ENCODE results near the gene HYLS1. TPM values are rescaled to one million over a fixed set of nuclear protein-coding genes. Genes with fewer than 3 reads are reported as not detected.
A peak's percentile ranks its signal among the peaks of the same experiment; 100 is the strongest.

HYLS1 gene
- total and polyA plus RNA-seq, 9 donors, result 5.0 to 7.4 (median 5.8) TPM

DNA sequence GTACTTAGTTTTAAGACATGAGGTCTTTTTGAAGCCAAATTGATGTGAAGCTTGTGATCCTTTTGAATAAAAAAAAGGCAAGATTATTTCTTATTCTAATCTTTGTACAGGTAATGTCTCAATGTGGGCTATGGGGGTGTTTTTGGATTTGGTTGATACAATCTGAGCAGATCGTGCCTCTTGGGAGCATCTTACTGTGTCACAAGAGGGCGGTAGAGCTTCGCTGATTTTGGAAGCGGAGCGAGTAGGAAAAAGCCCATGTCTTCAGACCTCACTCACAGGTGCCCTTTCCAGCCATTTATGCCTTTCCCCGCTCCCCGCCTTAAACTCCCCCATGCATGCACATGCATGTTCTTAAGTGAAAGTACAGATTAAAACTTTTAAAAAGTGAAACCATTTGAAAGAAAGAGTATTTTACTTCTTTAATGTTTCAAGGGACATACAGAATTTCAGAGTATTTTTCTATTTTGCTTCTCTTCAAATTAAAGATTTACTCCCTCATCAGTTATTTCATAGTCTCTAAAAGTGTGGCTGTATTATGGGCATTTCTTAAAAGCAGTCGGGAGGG is 35.6 kb downstream of the HYLS1 start:
- H3K9me3 ChIP-seq (replicated peaks; ENCODE audit: control insufficient read depth, low read depth, low read length), result no peaks in the 10 kb centered on the region
- peak; percentile 89 for DNase-seq
- H3K4me3 ChIP-seq (ENCODE audit: low read length), result no peak overlapping the region
- H3K4me1 ChIP-seq (ENCODE audit: control insufficient read depth, insufficient read depth, low read length), result no peaks in the 10 kb centered on the region
- peaks cover 3% of the 10 kb centered on the region for H3K27me3 ChIP-seq (ENCODE audit: control insufficient read depth, insufficient read depth, low read length)
- H3K27ac ChIP-seq (ENCODE audit: low read length), result no peak overlapping the region
- H3K36me3 ChIP-seq (ENCODE audit: control insufficient read depth, insufficient read depth, low read length), result no peaks in the 10 kb centered on the region
- WGBS (ENCODE audit: insufficient coverage), result 0% methylated on average over 4 of the region's 8 CpGs

GRCh38 chr11:125923633-125924032 is 36.2 kb downstream of the HYLS1 start:
- no peak for DNase-seq
- H3K9me3 ChIP-seq (replicated peaks; ENCODE audit: control insufficient read depth, low read depth, low read length), result no peaks in the 10 kb centered on the region
- H3K27me3 ChIP-seq (ENCODE audit: control insufficient read depth, insufficient read depth, low read length), result no peaks in the 10 kb centered on the region
- H3K27ac ChIP-seq (ENCODE audit: low read length), result no peak overlapping the region
- WGBS (ENCODE audit: insufficient coverage), result 81% methylated on average over 7 of the region's 8 CpGs
- no peaks in the 10 kb centered on the region for H3K4me1 ChIP-seq (ENCODE audit: control insufficient read depth, insufficient read depth, low read length)
- no peaks in the 10 kb centered on the region for H3K36me3 ChIP-seq (ENCODE audit: control insufficient read depth, insufficient read depth, low read length)
- H3K4me3 ChIP-seq (ENCODE audit: low read length), result no peak overlapping the region

DNA sequence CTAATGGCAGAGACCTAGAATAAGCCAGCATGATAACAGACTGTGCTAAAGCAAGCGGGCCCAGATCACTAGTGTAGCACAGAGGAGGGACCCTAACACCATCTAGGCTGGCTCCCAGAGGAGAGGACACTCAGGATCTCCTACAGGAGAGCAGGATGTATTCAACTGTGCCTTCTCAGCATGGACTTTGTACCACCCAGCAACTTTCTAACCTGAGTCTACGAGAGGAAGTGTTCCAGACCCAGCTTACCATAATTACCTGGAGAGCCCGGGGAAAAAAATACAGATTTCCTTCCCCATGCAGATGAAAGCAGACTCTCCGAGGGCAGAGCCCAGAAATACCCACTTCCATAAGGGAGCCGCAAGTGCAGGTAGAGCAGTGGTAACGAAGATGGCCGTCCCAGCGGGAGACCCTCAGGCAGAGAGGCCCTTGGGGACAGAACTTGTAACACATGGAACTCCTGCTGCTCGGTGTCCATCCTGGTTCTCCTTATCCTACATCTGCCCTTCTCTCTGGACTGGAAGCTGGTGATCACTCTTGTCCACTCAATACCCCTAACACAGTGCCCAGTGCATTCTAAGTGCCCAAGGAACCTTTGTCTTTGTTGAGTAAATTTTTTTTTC is 37.0 kb downstream of the HYLS1 start:
- no peak overlapping the region for H3K4me3 ChIP-seq (ENCODE audit: low read length)

DNA sequence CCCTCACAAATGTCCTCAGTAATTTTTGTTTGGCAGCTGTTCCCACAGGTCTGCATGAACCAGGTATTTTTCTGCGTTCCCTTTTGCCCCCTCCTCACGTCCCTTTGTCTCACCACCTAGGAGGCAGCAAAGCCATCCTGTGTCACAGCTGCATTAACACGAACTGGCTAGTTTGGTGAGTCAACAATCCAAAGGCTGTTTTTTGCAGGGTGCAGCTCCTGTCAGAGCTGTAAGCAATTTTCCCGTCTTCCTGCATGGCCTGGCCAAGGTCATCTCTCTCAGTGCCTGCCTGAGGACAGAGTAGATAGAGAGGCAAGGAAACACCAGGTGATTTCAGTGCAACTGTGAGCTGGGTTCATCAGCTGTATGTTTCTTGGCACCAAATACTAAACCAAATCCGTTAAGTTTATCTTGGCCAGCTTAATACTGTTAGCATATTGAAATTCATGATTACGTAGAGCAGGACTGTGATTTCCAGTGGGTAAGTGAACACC is 37.8 kb downstream of the HYLS1 start:
- Histone ChIP-seq H3K4me1 (ENCODE audit: control insufficient read depth, insufficient read depth, low read length) (no peaks in the 10 kb centered on the region), H3K27me3 (ENCODE audit: control insufficient read depth, insufficient read depth, low read length) (no peaks in the 10 kb centered on the region), H3K27ac (ENCODE audit: low read length) (no peak overlapping the region), H3K4me3 (ENCODE audit: low read length) (no peak overlapping the region), H3K36me3 (ENCODE audit: control insufficient read depth, insufficient read depth, low read length) (no peaks in the 10 kb centered on the region), H3K9me3 (replicated peaks; ENCODE audit: control insufficient read depth, low read depth, low read length) (no peaks in the 10 kb centered on the region)
- 68% methylated on average over 4 of the region's 6 CpGs for WGBS (ENCODE audit: insufficient coverage)
- no peak for DNase-seq

More for the DNA sequence above, 37.0 kb downstream of the HYLS1 start:
- DNase-seq, result no peak
- Histone ChIP-seq H3K27me3 (ENCODE audit: control insufficient read depth, insufficient read depth, low read length) (no peaks in the 10 kb centered on the region), H3K27ac (ENCODE audit: low read length) (no peak overlapping the region), H3K9me3 (replicated peaks; ENCODE audit: control insufficient read depth, low read depth, low read length) (no peaks in the 10 kb centered on the region), H3K4me1 (ENCODE audit: control insufficient read depth, insufficient read depth, low read length) (no peaks in the 10 kb centered on the region), H3K36me3 (ENCODE audit: control insufficient read depth, insufficient read depth, low read length) (no peaks in the 10 kb centered on the region)
- 91% methylated on average over 7 of the region's 9 CpGs for WGBS (ENCODE audit: insufficient coverage)

GRCh38 chr11:125925804-125926203 is 38.3 kb downstream of the HYLS1 start:
- Histone ChIP-seq H3K27ac (ENCODE audit: low read length) (no peak overlapping the region), H3K36me3 (ENCODE audit: control insufficient read depth, insufficient read depth, low read length) (no peaks in the 10 kb centered on the region), H3K27me3 (ENCODE audit: control insufficient read depth, insufficient read depth, low read length) (no peaks in the 10 kb centered on the region), H3K9me3 (replicated peaks; ENCODE audit: control insufficient read depth, low read depth, low read length) (no peaks in the 10 kb centered on the region), H3K4me3 (ENCODE audit: low read length) (no peak overlapping the region), H3K4me1 (ENCODE audit: control insufficient read depth, insufficient read depth, low read length) (no peaks in the 10 kb centered on the region)
- 95% methylated on average over 2 of the region's 3 CpGs for WGBS (ENCODE audit: insufficient coverage)
- no peak for DNase-seq

- no peak overlapping the region for H3K27ac ChIP-seq (ENCODE audit: low read length)
- 93% methylated on average over 9 of the region's 12 CpGs for WGBS (ENCODE audit: insufficient coverage)
- H3K9me3 ChIP-seq (replicated peaks; ENCODE audit: control insufficient read depth, low read depth, low read length), result no peaks in the 10 kb centered on the region
- DNase-seq, result no peak
- H3K4me1 ChIP-seq (ENCODE audit: control insufficient read depth, insufficient read depth, low read length), result peaks cover 2% of the 10 kb centered on the region
- no peaks in the 10 kb centered on the region for H3K36me3 ChIP-seq (ENCODE audit: control insufficient read depth, insufficient read depth, low read length)
- H3K27me3 ChIP-seq (ENCODE audit: control insufficient read depth, insufficient read depth, low read length), result no peaks in the 10 kb centered on the region
- no peak overlapping the region for H3K4me3 ChIP-seq (ENCODE audit: low read length)
These were observed 39.2 kb downstream of the HYLS1 start for GRCh38 chr11:125926682-125927081.

DNA sequence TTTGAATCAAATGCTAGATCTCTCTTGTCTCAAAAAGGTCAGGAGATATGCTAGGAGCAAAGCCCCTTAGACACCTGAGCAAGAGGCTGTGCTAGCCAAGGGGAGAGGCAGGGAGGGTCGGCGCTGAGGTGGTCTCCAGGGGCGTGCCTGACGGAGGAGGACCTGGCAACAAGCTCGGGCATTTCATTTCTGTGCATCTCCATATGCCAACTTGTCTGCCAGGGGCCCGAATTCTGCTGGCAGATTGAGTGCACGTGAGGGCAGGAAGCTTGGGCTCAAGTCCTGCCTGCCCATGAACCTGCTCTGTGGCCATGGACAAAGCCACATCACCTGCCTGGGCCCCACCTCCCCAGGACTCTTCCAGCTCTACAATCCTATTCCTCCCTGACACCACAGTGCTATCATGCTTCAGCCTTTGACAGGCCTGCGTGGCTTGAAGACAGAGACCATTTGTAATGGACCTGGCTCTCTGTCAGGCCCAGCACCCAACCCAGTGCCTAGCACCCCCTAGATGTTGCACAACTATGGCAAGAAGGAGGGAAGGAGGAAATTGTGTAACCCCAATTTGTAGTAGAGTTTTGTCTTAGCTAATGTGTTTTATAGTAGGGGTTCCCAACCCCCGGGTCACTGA is 42.1 kb downstream of the HYLS1 start:
- Histone ChIP-seq H3K4me3 (ENCODE audit: low read length) (no peak overlapping the region), H3K9me3 (replicated peaks; ENCODE audit: control insufficient read depth, low read depth, low read length) (peaks cover under 1% of the 10 kb centered on the region), H3K4me1 (ENCODE audit: control insufficient read depth, insufficient read depth, low read length) (peaks cover 6% of the 10 kb centered on the region), H3K27ac (ENCODE audit: low read length) (no peak overlapping the region), H3K36me3 (ENCODE audit: control insufficient read depth, insufficient read depth, low read length) (no peaks in the 10 kb centered on the region), H3K27me3 (ENCODE audit: control insufficient read depth, insufficient read depth, low read length) (no peaks in the 10 kb centered on the region)
- DNase-seq, result no peak
- WGBS (ENCODE audit: insufficient coverage), result 72% methylated on average over 8 of the region's 9 CpGs

DNA sequence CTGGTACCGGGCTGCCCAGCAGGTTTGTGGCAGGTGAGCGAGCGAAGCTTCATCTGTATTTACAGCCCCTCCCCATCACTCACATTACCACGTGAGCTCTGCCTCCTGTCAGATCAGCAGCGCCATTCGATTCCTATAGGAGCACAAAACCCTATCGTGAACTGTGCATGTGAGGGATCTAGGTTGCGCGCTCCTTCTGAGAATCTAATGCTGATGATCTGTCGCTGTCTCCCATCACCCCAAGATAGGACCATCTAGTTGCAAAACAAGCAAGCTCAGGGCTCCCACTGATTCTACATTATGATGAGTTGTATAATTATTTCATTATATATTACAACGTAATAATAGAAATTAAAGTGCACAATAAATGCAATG is 42.6 kb downstream of the HYLS1 start:
- 93% methylated on average over 5 of the region's 11 CpGs for WGBS (ENCODE audit: insufficient coverage)

GRCh38 chr11:125931116-125931515 is 43.6 kb downstream of the HYLS1 start:
- DNase-seq, result no peak
- 60% methylated on average over 2 of the region's 3 CpGs for WGBS (ENCODE audit: insufficient coverage)
- H3K9me3 ChIP-seq (replicated peaks; ENCODE audit: control insufficient read depth, low read depth, low read length), result peaks cover 2% of the 10 kb centered on the region

More for the DNA sequence above, 42.6 kb downstream of the HYLS1 start:
- DNase-seq, result no peak
- Histone ChIP-seq H3K4me3 (ENCODE audit: low read length) (no peak overlapping the region), H3K27ac (ENCODE audit: low read length) (no peak overlapping the region), H3K36me3 (ENCODE audit: control insufficient read depth, insufficient read depth, low read length) (no peaks in the 10 kb centered on the region), H3K9me3 (replicated peaks; ENCODE audit: control insufficient read depth, low read depth, low read length) (peaks cover 2% of the 10 kb centered on the region), H3K27me3 (ENCODE audit: control insufficient read depth, insufficient read depth, low read length) (no peaks in the 10 kb centered on the region), H3K4me1 (ENCODE audit: control insufficient read depth, insufficient read depth, low read length) (peaks cover 6% of the 10 kb centered on the region)

DNA sequence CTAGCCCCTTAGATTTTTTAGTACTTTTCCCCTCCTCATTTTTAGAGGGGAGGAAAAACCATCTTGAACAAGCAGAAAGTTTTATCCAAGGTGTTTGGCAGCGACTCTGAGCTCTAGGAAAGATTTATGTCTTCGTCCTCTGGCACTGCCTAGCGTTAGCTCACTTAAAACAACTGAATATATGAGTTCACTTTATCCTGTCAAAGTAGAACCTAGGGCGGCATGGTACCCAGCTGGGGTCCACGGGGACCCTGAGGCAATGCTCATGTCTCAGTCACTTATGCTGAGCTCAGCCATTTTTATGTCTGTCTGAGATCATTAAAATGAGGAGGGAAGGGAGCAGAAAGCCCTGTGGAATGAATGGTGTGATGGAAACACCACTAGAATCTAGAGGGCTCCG is 44.2 kb downstream of the HYLS1 start:
- H3K4me1 ChIP-seq (ENCODE audit: control insufficient read depth, insufficient read depth, low read length), result peaks cover 15% of the 10 kb centered on the region
- H3K9me3 ChIP-seq (replicated peaks; ENCODE audit: control insufficient read depth, low read depth, low read length), result peaks cover 2% of the 10 kb centered on the region
- no peaks in the 10 kb centered on the region for H3K36me3 ChIP-seq (ENCODE audit: control insufficient read depth, insufficient read depth, low read length)
- H3K4me3 ChIP-seq (ENCODE audit: low read length), result no peak overlapping the region
- H3K27ac ChIP-seq (ENCODE audit: low read length), result no peak overlapping the region
- no peaks in the 10 kb centered on the region for H3K27me3 ChIP-seq (ENCODE audit: control insufficient read depth, insufficient read depth, low read length)
- DNase-seq, result peak; percentile 85
- 42% methylated on average over 3 of the region's 6 CpGs for WGBS (ENCODE audit: insufficient coverage)

More at GRCh38 chr11:125931116-125931515, 43.6 kb downstream of the HYLS1 start:
- no peak overlapping the region for H3K27ac ChIP-seq (ENCODE audit: low read length)
- H3K36me3 ChIP-seq (ENCODE audit: control insufficient read depth, insufficient read depth, low read length), result no peaks in the 10 kb centered on the region
- H3K4me3 ChIP-seq (ENCODE audit: low read length), result no peak overlapping the region
- H3K27me3 ChIP-seq (ENCODE audit: control insufficient read depth, insufficient read depth, low read length), result no peaks in the 10 kb centered on the region
- H3K4me1 ChIP-seq (ENCODE audit: control insufficient read depth, insufficient read depth, low read length), result peaks cover 15% of the 10 kb centered on the region
